ENCODE data around the gene TUBB4B. TPM values are rescaled to one million over a fixed set of nuclear protein-coding genes. Genes with fewer than 3 reads are reported as not detected.
A peak's percentile ranks its signal among the peaks of the same experiment; 100 is the strongest.

The TUBB4B gene
- total RNA-seq, 1 donor from 2014 or later = 725 TPM

DNA sequence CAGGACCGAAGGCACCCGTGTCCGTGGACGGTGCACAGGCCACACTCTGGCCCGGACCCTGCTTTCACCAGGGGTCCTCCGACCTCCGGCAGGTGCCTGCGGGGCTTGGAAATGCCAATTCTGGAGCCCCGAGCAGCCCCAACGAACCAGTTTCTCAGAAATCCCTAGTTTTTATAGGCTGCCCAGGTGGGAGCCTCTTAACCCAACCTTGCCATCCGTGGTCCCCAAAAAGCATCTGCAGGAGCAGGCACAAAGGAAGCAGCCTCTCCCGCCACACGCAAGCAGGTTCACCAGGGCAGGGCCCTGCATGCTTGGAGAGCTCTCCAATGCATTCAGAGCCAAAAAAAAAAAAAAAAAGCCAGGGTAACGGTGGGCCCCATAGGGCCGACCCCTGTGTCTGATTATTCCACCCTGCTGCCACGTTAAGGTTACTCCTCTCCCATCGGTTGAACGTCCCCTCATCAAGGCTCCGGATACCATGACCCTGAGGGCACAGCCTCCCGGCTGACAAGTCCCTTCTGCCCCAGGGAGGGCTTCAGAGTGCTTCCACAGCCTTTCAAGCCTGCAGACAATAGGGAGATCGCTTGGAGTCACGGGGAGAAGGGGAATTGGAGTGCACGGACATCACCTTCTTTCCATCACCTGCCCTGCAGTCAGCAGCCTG lies 39.8 kb upstream of the TUBB4B start:
- DNase-seq (ENCODE audit: low read depth) = no peak
- TF ChIP-seq, protein P1, sequence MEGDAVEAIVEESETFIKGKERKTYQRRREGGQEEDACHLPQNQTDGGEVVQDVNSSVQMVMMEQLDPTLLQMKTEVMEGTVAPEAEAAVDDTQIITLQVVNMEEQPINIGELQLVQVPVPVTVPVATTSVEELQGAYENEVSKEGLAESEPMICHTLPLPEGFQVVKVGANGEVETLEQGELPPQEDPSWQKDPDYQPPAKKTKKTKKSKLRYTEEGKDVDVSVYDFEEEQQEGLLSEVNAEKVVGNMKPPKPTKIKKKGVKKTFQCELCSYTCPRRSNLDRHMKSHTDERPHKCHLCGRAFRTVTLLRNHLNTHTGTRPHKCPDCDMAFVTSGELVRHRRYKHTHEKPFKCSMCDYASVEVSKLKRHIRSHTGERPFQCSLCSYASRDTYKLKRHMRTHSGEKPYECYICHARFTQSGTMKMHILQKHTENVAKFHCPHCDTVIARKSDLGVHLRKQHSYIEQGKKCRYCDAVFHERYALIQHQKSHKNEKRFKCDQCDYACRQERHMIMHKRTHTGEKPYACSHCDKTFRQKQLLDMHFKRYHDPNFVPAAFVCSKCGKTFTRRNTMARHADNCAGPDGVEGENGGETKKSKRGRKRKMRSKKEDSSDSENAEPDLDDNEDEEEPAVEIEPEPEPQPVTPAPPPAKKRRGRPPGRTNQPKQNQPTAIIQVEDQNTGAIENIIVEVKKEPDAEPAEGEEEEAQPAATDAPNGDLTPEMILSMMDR (conservative IDR thresholded peaks at IDR 0.05; ENCODE audit: low read depth, low read length) = no peak
- H3K4me3 ChIP-seq (ENCODE audit: low read depth, low read length) = peak overlapping the region; percentile 65

DNA sequence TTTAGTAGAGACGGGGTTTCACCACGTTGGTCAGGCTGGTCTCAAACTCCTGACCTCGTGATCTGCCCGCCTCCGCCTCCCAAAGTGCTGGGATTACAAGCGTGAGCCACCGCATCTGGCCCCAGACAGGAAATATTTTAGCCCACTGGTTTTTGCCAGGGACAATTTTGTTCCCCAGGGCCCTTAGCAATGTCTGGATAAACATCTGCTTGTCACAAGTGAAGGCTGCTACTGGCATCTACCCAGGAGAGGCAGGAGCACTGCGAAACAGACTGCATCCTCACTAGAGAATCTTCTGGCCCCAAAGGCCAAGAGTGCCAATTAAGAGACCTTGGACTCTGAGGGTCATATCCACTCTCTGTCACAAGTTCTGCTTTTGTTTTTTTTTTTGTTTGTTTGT lies 38.1 kb upstream of the TUBB4B start:
- H3K4me3 ChIP-seq (ENCODE audit: low read depth, low read length) = no peak overlapping the region
- TF ChIP-seq, protein P1 (conservative IDR thresholded peaks at IDR 0.05; ENCODE audit: low read depth, low read length) = no peak
- DNase-seq (ENCODE audit: low read depth) = no peak

DNA sequence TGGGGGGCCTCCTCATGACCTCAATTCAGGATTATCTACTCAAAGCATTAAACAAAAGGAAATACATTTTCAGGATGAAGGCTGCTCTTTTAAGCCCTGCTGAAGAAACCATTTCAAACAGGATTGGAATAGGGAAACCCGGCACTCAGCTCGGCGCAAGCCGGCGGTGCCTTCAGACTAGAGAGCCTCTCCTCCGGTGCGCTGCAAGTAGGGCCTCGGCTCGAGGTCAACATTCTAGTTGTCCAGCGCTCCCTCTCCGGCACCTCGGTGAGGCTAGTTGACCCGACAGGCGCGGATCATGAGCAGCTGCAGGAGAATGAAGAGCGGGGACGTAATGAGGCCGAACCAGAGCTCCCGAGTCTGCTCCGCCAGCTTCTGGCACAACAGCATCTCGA lies 36.4 kb upstream of the TUBB4B start:
- TF ChIP-seq, protein P1 (conservative IDR thresholded peaks at IDR 0.05; ENCODE audit: low read depth, low read length) = no peak
- no peak for DNase-seq (ENCODE audit: low read depth)
- H3K4me3 ChIP-seq (ENCODE audit: low read depth, low read length) = peak overlapping the region; percentile 97

DNA sequence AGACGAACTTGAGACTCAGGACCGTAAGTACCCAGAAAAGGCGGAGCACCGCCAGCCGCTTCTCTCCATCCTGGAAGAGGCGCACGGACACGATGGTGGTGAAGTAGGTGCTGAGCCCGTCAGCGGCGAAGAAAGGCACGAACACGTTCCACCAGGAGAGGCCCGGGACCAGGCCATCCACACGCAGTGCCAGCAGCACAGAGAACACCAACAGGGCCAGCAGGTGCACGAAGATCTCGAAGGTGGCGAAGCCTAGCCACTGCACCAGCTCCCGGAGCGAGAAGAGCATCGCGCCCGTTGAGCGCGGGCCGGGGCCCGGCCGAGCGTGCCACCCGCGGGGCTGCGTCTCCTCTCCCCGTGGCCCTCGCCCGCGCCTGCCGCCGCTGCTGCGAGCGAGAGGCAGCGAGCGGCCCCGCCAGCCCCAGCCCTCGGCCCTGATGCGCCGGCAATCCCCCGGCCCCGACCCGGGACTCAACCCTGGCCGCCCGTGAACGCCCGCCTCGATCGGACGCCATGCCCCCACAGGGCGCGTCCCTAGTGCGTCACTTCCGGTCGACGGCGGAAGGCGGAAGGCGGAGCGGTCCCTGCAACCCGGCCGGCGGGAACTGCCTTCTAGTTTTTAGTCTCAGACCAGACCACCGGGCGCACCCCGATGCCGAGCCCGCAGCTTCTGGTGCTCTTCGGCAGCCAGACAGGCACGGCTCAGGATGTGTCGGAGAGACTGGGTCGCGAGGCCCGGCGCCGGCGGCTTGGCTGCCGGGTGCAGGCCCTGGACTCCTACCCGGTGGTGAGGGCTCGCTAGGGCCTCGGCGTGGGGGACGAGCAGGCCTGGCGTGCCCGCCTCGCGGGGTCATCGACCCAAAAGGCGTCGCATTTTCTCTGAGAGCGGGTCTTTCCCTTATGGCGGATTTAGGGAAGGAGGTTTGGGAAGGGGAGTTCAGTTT lies 35.7 kb upstream of the TUBB4B start, which contains the start of the genes NDOR1 and TMEM203:
TSS of gene NDOR1 (plus strand) at position 575 of the 944 bp plus-strand sequence. CDS start at position 653, 78 bp downstream.
TSS of gene TMEM203 (minus strand) at position 523 of the 944 bp plus-strand sequence. CDS start at position 289, 234 bp downstream.
- peak within 1 kb of the TSS; percentile 97 for H3K4me3 ChIP-seq (ENCODE audit: low read depth, low read length)
- TF ChIP-seq, protein P1 (conservative IDR thresholded peaks at IDR 0.05; ENCODE audit: low read depth, low read length) = no peak
- DNase-seq (ENCODE audit: low read depth) = no peak

DNA sequence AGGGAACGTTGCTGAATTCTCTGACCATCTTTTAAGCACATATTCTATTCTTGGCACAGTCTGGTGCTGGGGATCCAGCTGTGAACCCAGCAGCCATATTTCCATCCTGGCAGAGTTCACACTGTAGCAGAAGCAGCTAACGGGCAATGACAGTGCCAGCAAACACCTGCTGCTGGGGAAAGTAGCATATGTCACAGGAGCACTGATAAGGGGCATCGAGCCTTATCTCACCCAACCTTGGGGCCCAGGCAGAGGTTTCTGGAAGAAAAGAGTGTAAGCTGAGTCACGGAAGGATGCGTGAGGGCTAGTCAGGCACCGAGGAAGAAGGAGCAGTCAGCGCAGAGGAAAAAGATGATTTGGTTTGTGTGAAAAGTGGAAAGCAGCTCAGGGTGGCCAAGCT lies 34.5 kb upstream of the TUBB4B start:
- peak overlapping the region; percentile 97 for H3K4me3 ChIP-seq (ENCODE audit: low read depth, low read length)
- TF ChIP-seq, protein P1 (conservative IDR thresholded peaks at IDR 0.05; ENCODE audit: low read depth, low read length) = no peak
- DNase-seq (ENCODE audit: low read depth) = no peak

DNA sequence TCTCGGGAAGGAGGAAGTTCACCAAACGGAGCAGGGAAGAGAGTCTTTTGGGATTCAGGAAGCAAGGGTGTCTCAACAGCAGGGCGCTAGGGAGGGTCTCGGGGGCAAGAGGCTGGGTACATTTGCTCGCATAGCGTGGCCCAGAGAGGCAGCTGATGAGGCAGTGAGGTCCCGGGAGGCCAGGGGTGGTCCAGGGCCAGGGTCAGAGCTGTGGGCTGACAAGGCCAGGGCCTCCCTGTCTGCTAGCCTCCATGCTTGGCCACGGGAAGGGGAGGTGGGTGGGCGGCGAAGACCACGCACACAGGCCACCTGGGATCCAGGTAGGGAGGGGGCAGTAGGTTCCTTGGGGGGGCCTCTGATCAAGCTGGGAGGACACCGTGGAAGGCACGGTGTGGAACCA lies 29.6 kb upstream of the TUBB4B start:
- TF ChIP-seq, protein P1 (conservative IDR thresholded peaks at IDR 0.05; ENCODE audit: low read depth, low read length) = no peak
- no peak for DNase-seq (ENCODE audit: low read depth)
- no peak overlapping the region for H3K4me3 ChIP-seq (ENCODE audit: low read depth, low read length)

Measured in epithelial cell of proximal tubule (primary cell).